ENCODE measurements around the gene PPARD. TPM values are rescaled to one million over a fixed set of nuclear protein-coding genes. Genes with fewer than 3 reads are reported as not detected.
A peak's percentile ranks its signal among the peaks of the same experiment; 100 is the strongest.

PPARD gene
- total and polyA plus RNA-seq, 2 of the 13 experiments (the other 11 are each of a cell fraction or from before 2014, with no cell fraction given), result 6.1 to 13.3 TPM

DNA sequence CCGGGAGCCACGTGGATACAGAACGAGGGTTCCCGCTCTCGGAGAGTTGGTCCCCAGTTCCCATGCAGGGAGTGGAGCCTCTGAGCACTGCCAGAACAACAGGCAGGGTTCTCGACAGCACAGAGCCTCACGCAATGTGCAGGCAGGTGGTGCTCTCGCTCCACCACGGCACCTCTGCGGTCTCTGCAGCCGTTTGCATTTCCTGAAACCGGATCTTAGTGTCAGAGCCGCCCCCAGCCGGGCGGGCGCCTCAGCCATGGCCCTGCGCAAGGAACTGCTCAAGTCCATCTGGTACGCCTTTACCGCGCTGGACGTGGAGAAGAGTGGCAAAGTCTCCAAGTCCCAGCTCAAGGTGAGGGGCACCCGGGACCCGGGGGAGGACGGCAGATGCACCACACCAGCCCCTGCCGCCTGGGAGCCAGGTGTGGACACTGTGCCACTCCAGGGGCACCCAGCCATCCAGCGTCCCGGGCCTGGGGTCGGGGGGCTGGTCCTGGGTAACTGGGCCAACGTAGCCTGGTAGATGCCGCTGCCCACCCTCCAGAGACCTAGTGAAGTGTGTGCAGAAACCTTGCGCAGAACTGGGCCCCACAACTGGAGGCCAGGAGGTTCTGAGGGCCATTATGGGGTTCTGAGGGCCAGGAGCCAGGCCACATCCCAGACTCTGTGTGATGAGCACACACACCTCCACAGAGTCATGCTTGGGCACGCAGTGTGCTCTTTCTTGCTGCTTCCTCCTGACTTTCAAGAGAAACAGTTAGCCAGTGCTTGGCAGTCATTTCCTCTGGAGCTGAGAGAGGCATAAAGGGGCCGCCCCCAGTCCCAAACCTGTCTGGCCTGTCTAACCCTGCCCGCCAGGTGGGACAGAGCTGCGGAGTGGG, 44.5 kb upstream of the PPARD start, which contains the start of gene DEF6 (continued):
- peak; percentile 95 for TF ChIP-seq ZNF619 (CRISPR knock-in tag; IDR thresholded peaks at IDR 0.05)
- TF ChIP-seq MEIS1 (CRISPR knock-in tag; IDR thresholded peaks at IDR 0.05; ENCODE audit: borderline replicate concordance), result peak; percentile 98
- peak; percentile 68 for TF ChIP-seq ZBTB7B (CRISPR knock-in tag; IDR thresholded peaks at IDR 0.05)
- no peak for TF ChIP-seq SETDB1 (CRISPR knock-in tag; IDR thresholded peaks at IDR 0.05; ENCODE audit: borderline replicate concordance)
- peak; percentile 98 for TF ChIP-seq ETV5 (CRISPR knock-in tag; IDR thresholded peaks at IDR 0.05; ENCODE audit: borderline replicate concordance)
- TF ChIP-seq KLF9 (CRISPR knock-in tag; IDR thresholded peaks at IDR 0.05; ENCODE audit: low read depth), result peak; percentile 86; the same call in 1 of the 2 replicates
- TF ChIP-seq NFYB (CRISPR knock-in tag; IDR thresholded peaks at IDR 0.05), result no peak
- TF ChIP-seq, protein P1, sequence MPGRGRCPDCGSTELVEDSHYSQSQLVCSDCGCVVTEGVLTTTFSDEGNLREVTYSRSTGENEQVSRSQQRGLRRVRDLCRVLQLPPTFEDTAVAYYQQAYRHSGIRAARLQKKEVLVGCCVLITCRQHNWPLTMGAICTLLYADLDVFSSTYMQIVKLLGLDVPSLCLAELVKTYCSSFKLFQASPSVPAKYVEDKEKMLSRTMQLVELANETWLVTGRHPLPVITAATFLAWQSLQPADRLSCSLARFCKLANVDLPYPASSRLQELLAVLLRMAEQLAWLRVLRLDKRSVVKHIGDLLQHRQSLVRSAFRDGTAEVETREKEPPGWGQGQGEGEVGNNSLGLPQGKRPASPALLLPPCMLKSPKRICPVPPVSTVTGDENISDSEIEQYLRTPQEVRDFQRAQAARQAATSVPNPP (CRISPR knock-in tag; IDR thresholded peaks at IDR 0.05), result no peak
- TF ChIP-seq TEAD3 (CRISPR knock-in tag; optimal IDR thresholded peaks at IDR 0.05; ENCODE audit: borderline replicate concordance), result peak; percentile 81
- TF ChIP-seq HNRNPL (IDR thresholded peaks at IDR 0.05; ENCODE audit: low read depth, low read length), result peak; percentile 90
- TF ChIP-seq ZNF557 (CRISPR knock-in tag; IDR thresholded peaks at IDR 0.05), result peak; percentile 85
- TF ChIP-seq, protein P2, sequence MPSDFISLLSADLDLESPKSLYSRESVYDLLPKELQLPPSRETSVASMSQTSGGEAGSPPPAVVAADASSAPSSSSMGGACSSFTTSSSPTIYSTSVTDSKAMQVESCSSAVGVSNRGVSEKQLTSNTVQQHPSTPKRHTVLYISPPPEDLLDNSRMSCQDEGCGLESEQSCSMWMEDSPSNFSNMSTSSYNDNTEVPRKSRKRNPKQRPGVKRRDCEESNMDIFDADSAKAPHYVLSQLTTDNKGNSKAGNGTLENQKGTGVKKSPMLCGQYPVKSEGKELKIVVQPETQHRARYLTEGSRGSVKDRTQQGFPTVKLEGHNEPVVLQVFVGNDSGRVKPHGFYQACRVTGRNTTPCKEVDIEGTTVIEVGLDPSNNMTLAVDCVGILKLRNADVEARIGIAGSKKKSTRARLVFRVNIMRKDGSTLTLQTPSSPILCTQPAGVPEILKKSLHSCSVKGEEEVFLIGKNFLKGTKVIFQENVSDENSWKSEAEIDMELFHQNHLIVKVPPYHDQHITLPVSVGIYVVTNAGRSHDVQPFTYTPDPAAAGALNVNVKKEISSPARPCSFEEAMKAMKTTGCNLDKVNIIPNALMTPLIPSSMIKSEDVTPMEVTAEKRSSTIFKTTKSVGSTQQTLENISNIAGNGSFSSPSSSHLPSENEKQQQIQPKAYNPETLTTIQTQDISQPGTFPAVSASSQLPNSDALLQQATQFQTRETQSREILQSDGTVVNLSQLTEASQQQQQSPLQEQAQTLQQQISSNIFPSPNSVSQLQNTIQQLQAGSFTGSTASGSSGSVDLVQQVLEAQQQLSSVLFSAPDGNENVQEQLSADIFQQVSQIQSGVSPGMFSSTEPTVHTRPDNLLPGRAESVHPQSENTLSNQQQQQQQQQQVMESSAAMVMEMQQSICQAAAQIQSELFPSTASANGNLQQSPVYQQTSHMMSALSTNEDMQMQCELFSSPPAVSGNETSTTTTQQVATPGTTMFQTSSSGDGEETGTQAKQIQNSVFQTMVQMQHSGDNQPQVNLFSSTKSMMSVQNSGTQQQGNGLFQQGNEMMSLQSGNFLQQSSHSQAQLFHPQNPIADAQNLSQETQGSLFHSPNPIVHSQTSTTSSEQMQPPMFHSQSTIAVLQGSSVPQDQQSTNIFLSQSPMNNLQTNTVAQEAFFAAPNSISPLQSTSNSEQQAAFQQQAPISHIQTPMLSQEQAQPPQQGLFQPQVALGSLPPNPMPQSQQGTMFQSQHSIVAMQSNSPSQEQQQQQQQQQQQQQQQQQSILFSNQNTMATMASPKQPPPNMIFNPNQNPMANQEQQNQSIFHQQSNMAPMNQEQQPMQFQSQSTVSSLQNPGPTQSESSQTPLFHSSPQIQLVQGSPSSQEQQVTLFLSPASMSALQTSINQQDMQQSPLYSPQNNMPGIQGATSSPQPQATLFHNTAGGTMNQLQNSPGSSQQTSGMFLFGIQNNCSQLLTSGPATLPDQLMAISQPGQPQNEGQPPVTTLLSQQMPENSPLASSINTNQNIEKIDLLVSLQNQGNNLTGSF (CRISPR knock-in tag; IDR thresholded peaks at IDR 0.05), result no peak; the same call in 1 of the 2 replicates
- TF ChIP-seq ZBTB38 (CRISPR knock-in tag; IDR thresholded peaks at IDR 0.05), result peak; percentile 82
- TF ChIP-seq ZNF121 (CRISPR knock-in tag; IDR thresholded peaks at IDR 0.05), result peak; percentile 4; the same call in 1 of the 2 replicates
- TF ChIP-seq ZNF878 (CRISPR knock-in tag; IDR thresholded peaks at IDR 0.05), result no peak
- TF ChIP-seq, protein P3, sequence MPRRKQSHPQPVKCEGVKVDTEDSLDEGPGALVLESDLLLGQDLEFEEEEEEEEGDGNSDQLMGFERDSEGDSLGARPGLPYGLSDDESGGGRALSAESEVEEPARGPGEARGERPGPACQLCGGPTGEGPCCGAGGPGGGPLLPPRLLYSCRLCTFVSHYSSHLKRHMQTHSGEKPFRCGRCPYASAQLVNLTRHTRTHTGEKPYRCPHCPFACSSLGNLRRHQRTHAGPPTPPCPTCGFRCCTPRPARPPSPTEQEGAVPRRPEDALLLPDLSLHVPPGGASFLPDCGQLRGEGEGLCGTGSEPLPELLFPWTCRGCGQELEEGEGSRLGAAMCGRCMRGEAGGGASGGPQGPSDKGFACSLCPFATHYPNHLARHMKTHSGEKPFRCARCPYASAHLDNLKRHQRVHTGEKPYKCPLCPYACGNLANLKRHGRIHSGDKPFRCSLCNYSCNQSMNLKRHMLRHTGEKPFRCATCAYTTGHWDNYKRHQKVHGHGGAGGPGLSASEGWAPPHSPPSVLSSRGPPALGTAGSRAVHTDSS (CRISPR knock-in tag; conservative IDR thresholded peaks at IDR 0.05), result no peak
- TF ChIP-seq, protein P4, sequence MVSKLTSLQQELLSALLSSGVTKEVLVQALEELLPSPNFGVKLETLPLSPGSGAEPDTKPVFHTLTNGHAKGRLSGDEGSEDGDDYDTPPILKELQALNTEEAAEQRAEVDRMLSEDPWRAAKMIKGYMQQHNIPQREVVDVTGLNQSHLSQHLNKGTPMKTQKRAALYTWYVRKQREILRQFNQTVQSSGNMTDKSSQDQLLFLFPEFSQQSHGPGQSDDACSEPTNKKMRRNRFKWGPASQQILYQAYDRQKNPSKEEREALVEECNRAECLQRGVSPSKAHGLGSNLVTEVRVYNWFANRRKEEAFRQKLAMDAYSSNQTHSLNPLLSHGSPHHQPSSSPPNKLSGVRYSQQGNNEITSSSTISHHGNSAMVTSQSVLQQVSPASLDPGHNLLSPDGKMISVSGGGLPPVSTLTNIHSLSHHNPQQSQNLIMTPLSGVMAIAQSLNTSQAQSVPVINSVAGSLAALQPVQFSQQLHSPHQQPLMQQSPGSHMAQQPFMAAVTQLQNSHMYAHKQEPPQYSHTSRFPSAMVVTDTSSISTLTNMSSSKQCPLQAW (CRISPR knock-in tag; IDR thresholded peaks at IDR 0.05), result peak; percentile 93

Measured in HepG2 (cell line).